Suprapubic skin (tissue), 4 donors: ENCODE data around the gene TRAPPC2L.

ENCODE experiments used
- CTCF ChIP-seq, 2 donors: fragments of 200-600 bp in 1 of 2; fragments of 450-650 bp in 1 of 2; sonication (generic) in 1 of 2; IDR thresholded peaks; one replicate each; pipeline ENCODE4 v1.5.1; 2016 to 2019; ENCODE audit warnings: antibody characterized with exemption in 2 of 2, mild to moderate bottlenecking in 1 of 2, moderate library complexity in 1 of 2
- EP300 ChIP-seq: sonication (generic); formaldehyde crosslinking; IDR thresholded peaks from one replicate; pipeline ENCODE4 v1.6.1; 2017; ENCODE audit warnings: antibody characterized with exemption
- POLR2A ChIP-seq, 2 donors: fragments of 450-650 bp; IDR thresholded peaks; one replicate each; pipeline ENCODE4 v1.6.1; 2017; ENCODE audit warnings: antibody characterized with exemption in 2 of 2, mild to moderate bottlenecking in 2 of 2, moderate library complexity in 2 of 2
- POLR2AphosphoS5 ChIP-seq, 3 donors: sonication (generic); formaldehyde crosslinking; IDR thresholded peaks; one replicate each; pipeline ENCODE4 v1.6.1; 2017; ENCODE audit warnings: antibody characterized with exemption in 3 of 3

GRCh38 chr16:88843256-88843655, 13.7 kb upstream of the TRAPPC2L start:
- no peak for TF ChIP-seq POLR2A (IDR thresholded peaks at IDR 0.05)
- TF ChIP-seq POLR2AphosphoS5 (IDR thresholded peaks at IDR 0.05) = no peak
- TF ChIP-seq CTCF (IDR thresholded peaks at IDR 0.05) = no peak
- TF ChIP-seq EP300 = no peak
